ENCODE results near the gene APMAP. TPM values are rescaled to one million over a fixed set of nuclear protein-coding genes. Genes with fewer than 3 reads are reported as not detected.
A peak's percentile ranks its signal among the peaks of the same experiment; 100 is the strongest.

APMAP gene
- total RNA-seq, 2 experiments from 2014 or later, result 9.5 to 11.3 TPM

DNA sequence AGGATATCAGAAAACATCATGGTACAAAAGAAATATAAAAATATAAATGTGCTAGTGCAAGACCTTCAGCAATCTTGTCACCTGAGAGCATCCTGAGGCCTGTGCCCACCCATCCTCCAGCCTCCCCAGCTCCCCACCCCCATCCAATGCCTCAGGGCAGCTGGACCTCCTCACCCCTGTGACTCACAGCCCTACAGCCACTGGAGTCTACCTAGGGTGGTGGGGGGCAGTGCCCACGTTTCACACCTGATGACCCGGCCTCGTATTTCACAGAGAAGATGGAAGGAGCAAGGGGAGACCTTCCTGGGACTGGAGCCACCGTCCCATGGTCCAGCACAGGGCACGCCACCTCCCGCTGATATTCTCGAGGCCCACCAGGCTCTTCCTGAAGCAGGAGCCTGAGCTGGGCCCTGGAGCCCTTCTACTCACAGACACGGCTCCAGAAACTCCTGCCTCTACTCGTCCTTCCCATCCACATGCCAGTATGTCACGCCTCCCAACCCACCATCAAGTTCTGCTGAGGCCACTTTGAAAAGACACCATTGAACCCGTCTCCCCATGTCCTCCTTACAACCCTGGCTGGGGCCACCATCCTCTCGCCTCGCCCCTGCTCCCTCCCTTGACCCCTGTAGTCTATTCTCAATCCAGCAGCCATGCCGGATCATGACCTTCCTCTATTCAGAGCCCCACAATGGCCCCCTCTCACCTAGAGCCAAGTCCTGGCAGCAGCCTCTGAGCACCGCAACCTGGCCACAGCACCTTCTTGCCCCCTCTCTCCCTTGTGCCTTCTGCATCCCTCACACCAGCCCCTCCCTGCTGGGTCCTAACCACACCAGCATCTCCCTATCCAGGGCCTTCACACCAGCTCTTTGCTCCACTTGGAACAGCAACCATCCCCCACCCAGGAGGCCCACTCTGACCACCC is 13.3 kb downstream of the APMAP start:
- Mint-ChIP-seq H3K4me3 (no peak overlapping the region), H3K36me3 (ENCODE audit: low read depth) (peaks cover 99% of the 10 kb centered on the region), H3K27me3 (no peaks in the 10 kb centered on the region), H3K27ac (no peak overlapping the region), H3K4me1 (ENCODE audit: low read depth) (peaks cover 36% of the 10 kb centered on the region), H3K9me3 (peaks cover 2% of the 10 kb centered on the region)
- H3K27me3 ChIP-seq (ENCODE audit: control insufficient read depth in 1 of 2, insufficient read depth in 2 of 2, low read length in 2 of 2), result no peaks in the 10 kb centered on the region
- POLR2A ChIA-PET, result no interaction called here
- CTCF ChIA-PET, result no interaction called here
- peaks cover 8% of the 10 kb centered on the region for H3K4me1 ChIP-seq (ENCODE audit: insufficient read depth, low read length)
- H3K9me3 ChIP-seq (ENCODE audit: control insufficient read depth in 1 of 2, insufficient read depth in 1 of 2, low read length in 2 of 2), result peaks cover 0 to 18% of the 10 kb centered on the region in 2 experiments
- no peak for ATAC-seq (ENCODE audit: poor library complexity)
- no peak overlapping the region for H3K4me3 ChIP-seq (ENCODE audit: low read length)
- TF ChIP-seq, protein P1, sequence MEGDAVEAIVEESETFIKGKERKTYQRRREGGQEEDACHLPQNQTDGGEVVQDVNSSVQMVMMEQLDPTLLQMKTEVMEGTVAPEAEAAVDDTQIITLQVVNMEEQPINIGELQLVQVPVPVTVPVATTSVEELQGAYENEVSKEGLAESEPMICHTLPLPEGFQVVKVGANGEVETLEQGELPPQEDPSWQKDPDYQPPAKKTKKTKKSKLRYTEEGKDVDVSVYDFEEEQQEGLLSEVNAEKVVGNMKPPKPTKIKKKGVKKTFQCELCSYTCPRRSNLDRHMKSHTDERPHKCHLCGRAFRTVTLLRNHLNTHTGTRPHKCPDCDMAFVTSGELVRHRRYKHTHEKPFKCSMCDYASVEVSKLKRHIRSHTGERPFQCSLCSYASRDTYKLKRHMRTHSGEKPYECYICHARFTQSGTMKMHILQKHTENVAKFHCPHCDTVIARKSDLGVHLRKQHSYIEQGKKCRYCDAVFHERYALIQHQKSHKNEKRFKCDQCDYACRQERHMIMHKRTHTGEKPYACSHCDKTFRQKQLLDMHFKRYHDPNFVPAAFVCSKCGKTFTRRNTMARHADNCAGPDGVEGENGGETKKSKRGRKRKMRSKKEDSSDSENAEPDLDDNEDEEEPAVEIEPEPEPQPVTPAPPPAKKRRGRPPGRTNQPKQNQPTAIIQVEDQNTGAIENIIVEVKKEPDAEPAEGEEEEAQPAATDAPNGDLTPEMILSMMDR (IDR thresholded peaks at IDR 0.05), result no peak
- intact Hi-C loops (cut with DNase I, micrococcal nuclease), result no loop called here
- no peak overlapping the region for H3K27ac ChIP-seq (ENCODE audit: low read depth in 1 of 2, low read length in 2 of 2)
- peak in 1 of 14 experiments; percentile 25 for DNase-seq
- peaks cover 75% of the 10 kb centered on the region for H3K36me3 ChIP-seq (ENCODE audit: insufficient read depth, low read length)

- Histone ChIP-seq H3K36me3 (ENCODE audit: insufficient read depth, low read length) (peaks cover 77% of the 10 kb centered on the region), H3K9me3 (ENCODE audit: control insufficient read depth in 1 of 2, insufficient read depth in 1 of 2, low read length in 2 of 2) (peaks cover 0 to 18% of the 10 kb centered on the region in 2 experiments), H3K27me3 (ENCODE audit: control insufficient read depth in 1 of 2, insufficient read depth in 2 of 2, low read length in 2 of 2) (no peaks in the 10 kb centered on the region), H3K27ac (ENCODE audit: low read depth in 1 of 2, low read length in 2 of 2) (no peak overlapping the region), H3K4me1 (ENCODE audit: insufficient read depth, low read length) (peaks cover 8% of the 10 kb centered on the region), H3K4me3 (ENCODE audit: low read length) (no peak overlapping the region)
- H3K27me3 Mint-ChIP-seq, result no peaks in the 10 kb centered on the region
- ChIA-PET POLR2A (no interaction called here), CTCF (no interaction called here)
- H3K27ac Mint-ChIP-seq, result no peak overlapping the region
- peaks cover 99% of the 10 kb centered on the region for H3K36me3 Mint-ChIP-seq (ENCODE audit: low read depth)
- no peak for ATAC-seq (ENCODE audit: poor library complexity)
- TF ChIP-seq, protein P1 (IDR thresholded peaks at IDR 0.05), result no peak
- H3K4me3 Mint-ChIP-seq, result no peak overlapping the region
- intact Hi-C loops (cut with DNase I, micrococcal nuclease), result no loop called here
- peaks cover 29% of the 10 kb centered on the region for H3K4me1 Mint-ChIP-seq (ENCODE audit: low read depth)
- H3K9me3 Mint-ChIP-seq, result peaks cover 2% of the 10 kb centered on the region
- DNase-seq, result peak in 1 of 14 experiments; percentile 10
Measured at GRCh38 chr20:24978513-24978912, 14.0 kb downstream of the APMAP start.

GRCh38 chr20:24977797-24978196 is 14.8 kb downstream of the APMAP start:
- no peak for DNase-seq
- H3K27me3 ChIP-seq (ENCODE audit: control insufficient read depth in 1 of 2, insufficient read depth in 2 of 2, low read length in 2 of 2), result no peaks in the 10 kb centered on the region
- TF ChIP-seq, protein P1 (IDR thresholded peaks at IDR 0.05), result no peak
- H3K4me3 Mint-ChIP-seq, result no peak overlapping the region
- peaks cover 0 to 18% of the 10 kb centered on the region in 2 experiments for H3K9me3 ChIP-seq (ENCODE audit: control insufficient read depth in 1 of 2, insufficient read depth in 1 of 2, low read length in 2 of 2)
- H3K27ac Mint-ChIP-seq, result no peak overlapping the region
- intact Hi-C loops (cut with DNase I, micrococcal nuclease), result no loop called here
- H3K4me3 ChIP-seq (ENCODE audit: low read length), result no peak overlapping the region
- H3K36me3 ChIP-seq (ENCODE audit: insufficient read depth, low read length), result peaks cover 81% of the 10 kb centered on the region
- peaks cover 2% of the 10 kb centered on the region for H3K9me3 Mint-ChIP-seq
- H3K4me1 ChIP-seq (ENCODE audit: insufficient read depth, low read length), result peaks cover 8% of the 10 kb centered on the region
- no peak for ATAC-seq (ENCODE audit: poor library complexity)
- peaks cover 99% of the 10 kb centered on the region for H3K36me3 Mint-ChIP-seq (ENCODE audit: low read depth)
- CTCF ChIA-PET, result no interaction called here
- no peak overlapping the region for H3K27ac ChIP-seq (ENCODE audit: low read depth in 1 of 2, low read length in 2 of 2)
- peaks cover 22% of the 10 kb centered on the region for H3K4me1 Mint-ChIP-seq (ENCODE audit: low read depth)
- POLR2A ChIA-PET, result interaction anchor here (1.8 kb wide), 1 partner anchor 15 kb away, joined by 4 read pairs; the partner anchor contains the start of gene APMAP
- H3K27me3 Mint-ChIP-seq, result no peaks in the 10 kb centered on the region
